BLaER1 (cell line): ENCODE measurements around the gene PTCD1.
"Not testable (repeated sequence)": the region's sequence is repeated elsewhere in the genome, so short reads cannot be mapped to it uniquely, and the experiment has no call there.

ENCODE experiments used
- H3K27ac ChIP-seq: shearing (Covaris generic); formaldehyde crosslinking; 2 replicates; pipeline ENCODE4 v1.8.1; 2022
- H3K27me3 ChIP-seq: shearing (Covaris generic); formaldehyde crosslinking; 2 replicates; pipeline ENCODE4 v1.8.1; 2022
- H3K36me3 ChIP-seq: shearing (Covaris generic); formaldehyde crosslinking; 2 replicates; pipeline ENCODE4 v1.8.1; 2022
- H3K4me1 ChIP-seq: shearing (Covaris generic); formaldehyde crosslinking; 2 replicates; pipeline ENCODE4 v1.8.1; 2022
- H3K4me2 ChIP-seq: shearing (Covaris generic); formaldehyde crosslinking; 2 replicates; pipeline ENCODE4 v1.8.1; 2022
- H3K4me3 ChIP-seq: shearing (Covaris generic); formaldehyde crosslinking; 2 replicates; pipeline ENCODE4 v1.8.1; 2022
- H3K9ac ChIP-seq: shearing (Covaris generic); formaldehyde crosslinking; 2 replicates; pipeline ENCODE4 v1.8.1; 2022
- H3K9me3 ChIP-seq: shearing (Covaris generic); formaldehyde crosslinking; 2 replicates; pipeline ENCODE4 v1.8.1; 2022
- H4K20me1 ChIP-seq: shearing (Covaris generic); formaldehyde crosslinking; 2 replicates; pipeline ENCODE4 v1.8.1; 2022
- Cebpa-rat ChIP-seq: shearing (Covaris generic); IDR thresholded peaks from 2 replicates; pipeline ENCODE4 v1.8.1; 2022

The PTCD1 gene

DNA sequence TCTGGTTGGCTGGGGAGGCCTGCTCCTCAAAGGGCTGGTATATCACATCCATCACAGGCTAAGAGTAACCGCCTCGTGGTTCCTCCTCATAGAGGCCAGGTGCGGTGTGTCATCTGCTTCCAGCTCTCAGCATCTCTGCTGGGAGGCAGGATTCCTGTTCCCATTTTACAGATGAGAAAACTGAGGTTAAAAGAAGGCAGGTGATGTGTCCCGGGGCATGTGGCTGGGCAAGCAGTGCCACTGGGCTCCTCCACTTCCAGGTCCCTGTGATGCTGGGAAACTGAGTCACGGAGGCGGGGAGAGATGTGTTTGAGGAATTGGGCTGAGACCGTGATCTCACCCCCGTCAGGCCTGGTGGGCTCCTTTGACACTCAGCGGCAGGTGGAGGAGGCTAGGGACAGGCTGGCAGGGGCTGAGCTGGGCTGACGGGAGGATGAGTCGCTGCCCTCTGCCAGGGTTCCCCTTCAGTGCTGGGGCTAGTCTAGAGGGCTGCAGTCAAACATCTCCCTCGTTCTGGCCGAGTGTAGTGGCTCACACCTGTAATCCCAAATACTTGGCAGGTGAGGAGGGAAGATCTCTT, 54.7 kb downstream of the PTCD1 start:
- no peak for TF ChIP-seq Cebpa-rat
- H3K36me3 ChIP-seq = peaks cover 70% of the 10 kb centered on the region

DNA sequence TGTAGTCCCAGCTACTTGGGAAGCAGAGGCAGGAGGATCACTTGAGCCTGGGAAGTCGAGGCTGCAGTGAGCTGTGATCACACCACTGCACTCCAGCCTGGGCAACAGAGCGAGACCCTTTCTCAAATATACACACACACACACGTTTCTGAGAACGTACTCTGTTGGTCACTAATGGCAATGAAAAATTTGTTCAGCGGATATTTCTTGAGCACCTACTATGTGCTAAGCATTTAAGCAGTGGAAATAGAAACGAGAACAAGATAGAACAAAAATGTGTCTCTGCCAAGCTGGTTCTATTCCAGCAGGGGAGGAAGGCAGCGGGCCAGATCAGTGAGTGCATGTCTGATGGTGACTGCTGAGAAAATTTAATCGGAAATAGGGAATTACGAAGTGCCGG, 55.4 kb downstream of the PTCD1 start:
- H3K36me3 ChIP-seq = peaks cover 68% of the 10 kb centered on the region
- peaks cover 36% of the 10 kb centered on the region for H3K4me1 ChIP-seq
- no peak overlapping the region for H3K4me3 ChIP-seq
- no peak overlapping the region for H3K27ac ChIP-seq
- no peak for TF ChIP-seq Cebpa-rat
- H4K20me1 ChIP-seq = peaks cover 71% of the 10 kb centered on the region
- H3K9ac ChIP-seq = no peak overlapping the region
- H3K4me2 ChIP-seq = no peak overlapping the region
- H3K27me3 ChIP-seq = no peaks in the 10 kb centered on the region
- H3K9me3 ChIP-seq = no peaks in the 10 kb centered on the region

More for the DNA sequence above, 54.7 kb downstream of the PTCD1 start:
- H3K9ac ChIP-seq = no peak overlapping the region
- peaks cover 33% of the 10 kb centered on the region for H3K4me1 ChIP-seq
- no peaks in the 10 kb centered on the region for H3K27me3 ChIP-seq
- no peak overlapping the region for H3K4me3 ChIP-seq
- H4K20me1 ChIP-seq = peaks cover 68% of the 10 kb centered on the region
- H3K9me3 ChIP-seq = no peaks in the 10 kb centered on the region
- H3K27ac ChIP-seq = peak overlapping the region; percentile 9; the same call in 1 of the 2 replicates
- H3K4me2 ChIP-seq = no peak overlapping the region

DNA sequence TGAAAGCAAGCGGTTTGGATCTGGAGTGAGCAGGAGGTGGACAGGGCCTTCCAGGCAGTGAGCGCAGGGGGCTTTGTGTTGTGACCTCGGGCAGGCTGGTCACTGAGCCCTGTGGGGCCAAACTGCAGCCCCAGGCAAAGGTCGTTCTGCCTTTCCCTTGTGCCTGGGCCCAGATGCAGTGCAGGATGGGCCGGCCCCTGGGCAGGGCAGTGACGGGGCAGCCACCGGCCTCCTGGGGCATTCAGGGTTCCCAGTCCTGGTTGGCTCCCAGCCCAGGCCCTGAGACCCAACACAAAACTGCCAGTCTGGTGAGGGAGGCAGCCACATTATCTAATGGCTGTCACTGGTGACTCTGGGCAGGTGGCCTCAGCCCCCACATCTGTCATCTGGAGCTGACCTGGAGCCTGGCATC, 56.9 kb downstream of the PTCD1 start:
- no peak for TF ChIP-seq Cebpa-rat
- Histone ChIP-seq H3K27me3 (no peaks in the 10 kb centered on the region), H3K4me3 (no peak overlapping the region), H3K4me2 (peak overlapping the region; percentile 85), H3K9me3 (no peaks in the 10 kb centered on the region), H3K9ac (peak overlapping the region; percentile 76; the same call in 1 of the 2 replicates), H4K20me1 (peaks cover 76% of the 10 kb centered on the region), H3K36me3 (peaks cover 68% of the 10 kb centered on the region), H3K4me1 (peaks cover 40% of the 10 kb centered on the region), H3K27ac (peak overlapping the region; percentile 87)

DNA sequence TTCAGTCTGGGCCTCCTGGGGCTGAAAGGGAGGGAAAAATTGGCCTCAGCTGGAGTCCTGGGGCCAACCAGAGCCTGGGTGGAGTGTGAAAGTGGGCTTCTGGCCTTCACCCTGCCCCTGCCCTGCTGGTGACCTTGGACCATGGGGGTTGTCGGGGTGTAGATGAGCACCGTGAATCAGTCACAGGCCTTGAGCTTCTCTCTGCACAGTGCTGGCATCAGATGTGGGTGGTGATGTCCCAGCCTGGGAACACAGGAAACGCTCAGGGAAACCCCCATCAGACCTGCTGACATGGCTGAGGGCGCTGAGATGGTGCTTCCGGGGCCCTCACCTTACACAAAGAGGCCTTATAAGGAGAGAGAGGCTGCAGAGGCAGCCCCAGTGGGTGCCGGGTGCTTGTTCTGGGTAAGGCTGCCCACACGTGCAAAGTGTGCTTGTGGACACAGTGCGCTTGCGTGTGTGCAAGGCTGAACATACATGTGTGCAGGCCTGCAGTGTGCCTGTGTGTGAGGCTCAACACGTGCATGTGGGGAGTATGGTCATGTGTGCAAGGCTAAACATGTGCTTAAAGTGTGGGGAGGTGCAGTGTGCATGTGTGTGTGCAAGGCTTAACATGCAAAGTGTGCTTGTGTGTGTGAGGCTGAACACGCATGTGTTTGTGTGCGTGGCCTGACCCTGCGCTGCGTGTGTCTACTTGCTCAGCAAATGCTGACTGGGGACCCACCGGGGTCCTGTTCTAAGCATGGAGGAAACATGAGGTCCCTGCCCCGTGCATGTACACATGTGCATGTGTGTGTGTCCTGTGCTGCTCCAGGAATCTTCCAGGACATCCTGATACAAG, 57.6 kb downstream of the PTCD1 start:
- Histone ChIP-seq H3K9me3 (no peaks in the 10 kb centered on the region), H3K27me3 (no peaks in the 10 kb centered on the region), H3K27ac (peak overlapping the region; percentile 87), H4K20me1 (peaks cover 79% of the 10 kb centered on the region), H3K9ac (peak overlapping the region; percentile 76), H3K4me2 (peak overlapping the region; percentile 85), H3K4me3 (peak overlapping the region; percentile 52), H3K36me3 (peaks cover 64% of the 10 kb centered on the region), H3K4me1 (peaks cover 44% of the 10 kb centered on the region)
- no peak for TF ChIP-seq Cebpa-rat

DNA sequence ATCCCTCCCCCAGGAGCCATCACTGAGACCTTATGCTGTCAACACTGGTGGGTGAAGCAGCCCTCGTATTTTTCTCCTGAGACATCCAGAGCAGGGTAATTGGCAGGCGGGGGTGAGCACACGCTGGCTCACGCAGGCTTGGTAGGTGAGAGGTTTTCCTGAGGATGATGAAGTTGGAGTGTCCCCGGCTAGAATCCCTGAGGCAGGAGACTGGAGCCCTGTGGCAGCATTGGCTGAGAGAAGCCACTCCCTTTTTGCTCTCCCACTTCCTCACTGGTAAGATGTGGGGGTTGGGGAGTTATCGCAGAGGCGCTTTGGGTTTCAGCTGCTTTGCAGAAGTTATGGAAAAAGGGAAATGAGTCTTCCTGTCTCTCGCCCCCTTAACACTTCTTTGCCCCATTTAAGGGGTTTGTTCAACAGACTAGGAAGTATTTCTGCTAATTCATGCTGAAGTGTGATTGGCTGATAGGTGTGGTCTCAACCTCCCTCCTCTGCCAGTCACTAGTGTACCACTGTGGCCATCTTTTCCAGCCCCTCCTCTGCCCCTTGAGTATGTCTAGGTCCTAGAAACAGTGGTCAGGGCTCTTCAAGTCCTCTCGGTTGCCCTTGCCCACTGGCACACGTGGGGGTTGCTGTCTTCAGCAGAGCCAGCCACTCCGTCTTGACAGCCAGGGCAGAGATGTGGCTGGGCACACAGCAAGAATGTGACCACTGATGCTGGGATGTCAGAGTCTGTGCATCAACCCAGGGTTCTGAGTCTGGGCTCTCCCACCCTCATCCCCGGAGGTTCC, 58.4 kb downstream of the PTCD1 start:
- Histone ChIP-seq H3K4me3 (peak overlapping the region; percentile 52), H3K9me3 (no peaks in the 10 kb centered on the region), H3K9ac (peak overlapping the region; percentile 76), H3K36me3 (peaks cover 56% of the 10 kb centered on the region), H3K27me3 (no peaks in the 10 kb centered on the region), H3K4me2 (peak overlapping the region; percentile 85), H3K4me1 (peaks cover 52% of the 10 kb centered on the region), H3K27ac (peak overlapping the region; percentile 87), H4K20me1 (peaks cover 81% of the 10 kb centered on the region)
- TF ChIP-seq Cebpa-rat = no peak

DNA sequence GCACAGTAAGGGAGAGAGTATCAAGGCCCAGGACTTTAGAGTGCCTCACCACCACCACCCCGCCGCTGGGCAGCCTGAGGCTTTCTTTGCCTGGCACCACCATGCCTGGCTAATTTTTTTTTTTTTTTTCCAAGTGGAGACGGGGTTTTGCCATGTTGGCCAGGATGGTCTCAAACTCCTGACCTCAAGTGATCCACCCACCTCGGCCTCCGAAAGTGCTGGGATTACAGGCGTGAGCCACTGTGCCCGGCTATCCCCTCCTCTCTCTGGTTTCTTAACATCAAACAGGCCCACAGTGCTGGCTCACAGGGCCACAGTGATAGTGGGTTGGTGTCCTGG, 58.9 kb downstream of the PTCD1 start:
- H4K20me1 ChIP-seq = peaks cover 81% of the 10 kb centered on the region
- peaks cover 52% of the 10 kb centered on the region for H3K4me1 ChIP-seq
- not testable (repeated sequence) for H3K27me3 ChIP-seq, H3K9me3 ChIP-seq
- H3K9ac ChIP-seq = peak overlapping the region; percentile 76
- peak overlapping the region; percentile 52 for H3K4me3 ChIP-seq
- H3K4me2 ChIP-seq = peak overlapping the region; percentile 85
- H3K27ac ChIP-seq = peak overlapping the region; percentile 87
- peaks cover 56% of the 10 kb centered on the region for H3K36me3 ChIP-seq

DNA sequence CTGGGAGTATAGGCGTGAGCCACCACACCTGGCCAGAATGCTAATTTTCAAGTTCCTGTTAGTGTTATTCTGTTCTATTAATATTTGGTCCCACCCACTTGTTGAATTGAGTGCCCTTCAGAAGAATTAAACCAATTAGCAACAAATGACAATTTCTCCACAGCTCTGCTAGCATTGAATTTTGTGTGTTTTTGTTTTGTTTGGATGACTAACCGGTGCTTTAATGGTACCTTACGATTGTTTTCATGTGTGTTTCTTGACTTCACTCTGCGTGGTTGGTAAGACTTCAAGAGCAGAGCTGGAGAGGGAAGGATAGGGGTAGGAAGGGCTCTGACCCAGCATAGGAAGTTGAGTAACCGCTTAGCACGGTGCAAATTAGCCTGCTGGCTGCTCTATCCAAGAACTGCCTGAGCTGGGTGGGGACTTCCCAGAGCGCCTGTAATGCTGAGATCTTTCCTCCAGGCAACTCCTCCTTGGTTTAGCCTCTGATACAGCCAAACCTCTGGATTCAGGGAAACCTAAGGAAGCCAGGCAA, 59.5 kb downstream of the PTCD1 start:
- Histone ChIP-seq H3K36me3 (peaks cover 51% of the 10 kb centered on the region), H3K27me3 (no peaks in the 10 kb centered on the region), H3K27ac (peak overlapping the region; percentile 87), H3K9ac (peak overlapping the region; percentile 76), H4K20me1 (peaks cover 77% of the 10 kb centered on the region), H3K9me3 (no peaks in the 10 kb centered on the region), H3K4me3 (peak overlapping the region; percentile 52; the same call in 1 of the 2 replicates), H3K4me2 (peak overlapping the region; percentile 85), H3K4me1 (peaks cover 52% of the 10 kb centered on the region)
- TF ChIP-seq Cebpa-rat = no peak

DNA sequence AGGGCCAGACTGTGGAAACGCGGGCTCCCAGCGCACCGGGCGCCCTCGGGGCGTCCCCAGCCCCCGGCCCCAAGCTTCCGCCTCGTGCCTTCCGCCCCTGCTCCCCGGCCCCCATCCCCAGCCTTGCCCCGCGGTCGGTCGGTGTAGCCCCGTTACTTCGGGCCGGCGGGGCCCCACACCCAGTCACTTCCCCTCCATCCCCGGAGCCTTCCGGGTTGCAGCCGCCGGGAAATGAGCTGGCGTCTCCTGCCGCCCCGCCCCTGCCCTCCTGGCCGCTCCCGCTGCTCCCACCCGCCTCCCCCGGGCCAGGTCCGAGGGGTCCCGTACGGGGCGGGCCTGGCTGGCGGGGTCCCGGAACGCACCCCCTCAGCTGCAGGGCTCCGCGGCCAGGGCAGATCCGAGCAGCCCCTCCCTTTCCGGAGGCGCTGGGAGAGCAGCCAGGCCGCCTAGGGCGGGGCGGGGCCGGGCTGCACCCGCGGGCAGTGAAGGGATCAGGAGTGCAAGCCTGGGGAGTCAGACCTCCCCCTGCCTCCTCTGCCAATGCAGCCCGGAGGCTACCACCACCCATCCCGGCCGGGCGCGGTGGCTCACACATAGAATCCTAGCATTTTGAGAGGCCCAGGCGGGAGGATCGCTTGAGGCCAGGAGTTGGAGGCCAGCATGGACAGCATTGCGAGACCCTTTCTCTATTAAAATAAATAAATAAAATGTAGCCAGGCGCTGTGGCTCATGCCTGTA, 63.4 kb downstream of the PTCD1 start:
- Histone ChIP-seq H3K4me1 (peaks cover 37% of the 10 kb centered on the region), H3K36me3 (peaks cover 23% of the 10 kb centered on the region), H3K4me2 (peak overlapping the region; percentile 74), H3K27ac (peak overlapping the region; percentile 75), H3K9me3 (no peaks in the 10 kb centered on the region), H3K9ac (peak overlapping the region; percentile 78), H4K20me1 (peaks cover 44% of the 10 kb centered on the region), H3K4me3 (peak overlapping the region; percentile 82), H3K27me3 (no peaks in the 10 kb centered on the region)
- no peak for TF ChIP-seq Cebpa-rat
